IPS-20b (cell line): Measurements from ENCODE around the gene HAO2.
"Not testable (repeated sequence)": the region's sequence is repeated elsewhere in the genome, so short reads cannot be mapped to it uniquely, and the experiment has no call there.

ENCODE experiments used
- H3K27ac ChIP-seq: one replicate; pipeline ENCODE4 v1.5.1; 2013; ENCODE audit warnings: low read length
- H3K27me3 ChIP-seq: 2 replicates; pipeline ENCODE4 v1.6.1; 2013; ENCODE audit warnings: mild to moderate bottlenecking, low read length, inconsistent platforms; ENCODE audit not compliant: insufficient read depth
- H3K36me3 ChIP-seq: 2 replicates; pipeline ENCODE4 v1.6.1; 2013; ENCODE audit warnings: low read depth, mild to moderate bottlenecking, inconsistent platforms, low read length, moderate library complexity; ENCODE audit not compliant: insufficient read depth
- H3K4me1 ChIP-seq: 2 replicates; pipeline ENCODE4 v1.6.1; 2013; ENCODE audit warnings: mild to moderate bottlenecking, control low read depth, inconsistent platforms, low read length, moderate library complexity; ENCODE audit not compliant: insufficient read depth
- H3K4me3 ChIP-seq: 2 replicates; pipeline ENCODE4 v1.5.1; 2013; ENCODE audit warnings: mild to moderate bottlenecking, low read length, inconsistent platforms
- H3K9ac ChIP-seq: 2 replicates; pipeline ENCODE4 v1.6.1; 2013; ENCODE audit warnings: low read depth, mild to moderate bottlenecking, inconsistent platforms, low read length, moderate library complexity
- H3K9me3 ChIP-seq: 2 replicates; pipeline ENCODE4 v1.6.1; 2013; ENCODE audit warnings: mild to moderate bottlenecking, low read depth, low read length, inconsistent platforms; ENCODE audit not compliant: insufficient read depth

HAO2 gene

GRCh38 chr1:119370748-119371147 is 2.2 kb downstream of the HAO2 start:
- H3K36me3 ChIP-seq: no peaks in the 10 kb centered on the region
- H3K9ac ChIP-seq: no peak overlapping the region
- no peaks in the 10 kb centered on the region for H3K27me3 ChIP-seq
- H3K4me3 ChIP-seq: no peak overlapping the region
- H3K4me1 ChIP-seq: peaks cover 11% of the 10 kb centered on the region; the same call in 1 of the 2 replicates
- no peak overlapping the region for H3K27ac ChIP-seq
- H3K9me3 ChIP-seq: no peaks in the 10 kb centered on the region

GRCh38 chr1:119371815-119372214 is 3.2 kb downstream of the HAO2 start:
- Histone ChIP-seq H3K9ac (no peak overlapping the region), H3K4me3 (no peak overlapping the region), H3K27me3 (no peaks in the 10 kb centered on the region), H3K36me3 (no peaks in the 10 kb centered on the region), H3K4me1 (peaks cover 11% of the 10 kb centered on the region; the same call in 1 of the 2 replicates), H3K27ac (no peak overlapping the region), H3K9me3 (no peaks in the 10 kb centered on the region)

GRCh38 chr1:119372503-119373086 is 4.0 kb downstream of the HAO2 start:
- Histone ChIP-seq H3K36me3 (no peaks in the 10 kb centered on the region), H3K4me1 (peaks cover 11% of the 10 kb centered on the region; the same call in 1 of the 2 replicates), H3K9me3 (no peaks in the 10 kb centered on the region), H3K27me3 (no peaks in the 10 kb centered on the region), H3K9ac (no peak overlapping the region), H3K27ac (no peak overlapping the region), H3K4me3 (no peak overlapping the region)

GRCh38 chr1:119373465-119373864 is 4.9 kb downstream of the HAO2 start:
- Histone ChIP-seq H3K36me3 (no peaks in the 10 kb centered on the region), H3K4me1 (peaks cover 9% of the 10 kb centered on the region; the same call in 1 of the 2 replicates), H3K9me3 (no peaks in the 10 kb centered on the region), H3K4me3 (no peak overlapping the region), H3K9ac (no peak overlapping the region), H3K27me3 (no peaks in the 10 kb centered on the region), H3K27ac (no peak overlapping the region)

- Histone ChIP-seq H3K9me3 (no peaks in the 10 kb centered on the region), H3K27ac (no peak overlapping the region), H3K36me3 (no peaks in the 10 kb centered on the region), H3K27me3 (no peaks in the 10 kb centered on the region), H3K4me3 (no peak overlapping the region), H3K9ac (no peak overlapping the region), H3K4me1 (peaks cover 9% of the 10 kb centered on the region; the same call in 1 of the 2 replicates)
These were observed 5.8 kb downstream of the HAO2 start for GRCh38 chr1:119374208-119374874.

- no peak overlapping the region for H3K9ac ChIP-seq
- no peak overlapping the region for H3K27ac ChIP-seq
- H3K9me3 ChIP-seq: no peaks in the 10 kb centered on the region
- no peaks in the 10 kb centered on the region for H3K27me3 ChIP-seq
- no peaks in the 10 kb centered on the region for H3K36me3 ChIP-seq
- H3K4me1 ChIP-seq: peaks cover 9% of the 10 kb centered on the region; the same call in 1 of the 2 replicates
- no peak overlapping the region for H3K4me3 ChIP-seq
These were observed 6.8 kb downstream of the HAO2 start for GRCh38 chr1:119375366-119375765.

GRCh38 chr1:119376594-119376993 is 8.0 kb downstream of the HAO2 start:
- Histone ChIP-seq H3K4me1 (peaks cover 8% of the 10 kb centered on the region; the same call in 1 of the 2 replicates), H3K36me3 (no peaks in the 10 kb centered on the region), H3K9ac (no peak overlapping the region), H3K9me3 (no peaks in the 10 kb centered on the region), H3K27me3 (no peaks in the 10 kb centered on the region), H3K4me3 (no peak overlapping the region), H3K27ac (no peak overlapping the region)

- not testable (repeated sequence) for H3K27me3 ChIP-seq, H3K9me3 ChIP-seq, H3K27ac ChIP-seq, H3K9ac ChIP-seq, H3K4me3 ChIP-seq, H3K36me3 ChIP-seq, H3K4me1 ChIP-seq
These were observed 9.0 kb downstream of the HAO2 start for GRCh38 chr1:119377594-119377993.

- no peak overlapping the region for H3K9ac ChIP-seq
- no peaks in the 10 kb centered on the region for H3K9me3 ChIP-seq
- no peak overlapping the region for H3K4me3 ChIP-seq
- no peaks in the 10 kb centered on the region for H3K36me3 ChIP-seq
- no peaks in the 10 kb centered on the region for H3K4me1 ChIP-seq
- H3K27me3 ChIP-seq: no peaks in the 10 kb centered on the region
- no peak overlapping the region for H3K27ac ChIP-seq
These were observed 10.5 kb downstream of the HAO2 start for GRCh38 chr1:119379117-119379516.

- Histone ChIP-seq H3K27me3 (no peaks in the 10 kb centered on the region), H3K9ac (no peak overlapping the region), H3K27ac (no peak overlapping the region), H3K9me3 (no peaks in the 10 kb centered on the region), H3K36me3 (no peaks in the 10 kb centered on the region), H3K4me1 (no peaks in the 10 kb centered on the region), H3K4me3 (no peak overlapping the region)
These were observed 11.7 kb downstream of the HAO2 start for GRCh38 chr1:119380304-119380703.

GRCh38 chr1:119380983-119381662 is 12.5 kb downstream of the HAO2 start:
- H3K36me3 ChIP-seq: no peaks in the 10 kb centered on the region
- H3K4me1 ChIP-seq: no peaks in the 10 kb centered on the region
- H3K27ac ChIP-seq: no peak overlapping the region
- no peaks in the 10 kb centered on the region for H3K27me3 ChIP-seq
- H3K9me3 ChIP-seq: no peaks in the 10 kb centered on the region
- H3K4me3 ChIP-seq: no peak overlapping the region
- H3K9ac ChIP-seq: no peak overlapping the region

- Histone ChIP-seq H3K9me3 (no peaks in the 10 kb centered on the region), H3K27me3 (no peaks in the 10 kb centered on the region), H3K36me3 (no peaks in the 10 kb centered on the region), H3K27ac (no peak overlapping the region), H3K9ac (no peak overlapping the region), H3K4me1 (peaks cover 11% of the 10 kb centered on the region), H3K4me3 (no peak overlapping the region)
These were observed 16.0 kb downstream of the HAO2 start for GRCh38 chr1:119384591-119384990.
